ENCODE results near the gene TMEM178A.

DNA sequence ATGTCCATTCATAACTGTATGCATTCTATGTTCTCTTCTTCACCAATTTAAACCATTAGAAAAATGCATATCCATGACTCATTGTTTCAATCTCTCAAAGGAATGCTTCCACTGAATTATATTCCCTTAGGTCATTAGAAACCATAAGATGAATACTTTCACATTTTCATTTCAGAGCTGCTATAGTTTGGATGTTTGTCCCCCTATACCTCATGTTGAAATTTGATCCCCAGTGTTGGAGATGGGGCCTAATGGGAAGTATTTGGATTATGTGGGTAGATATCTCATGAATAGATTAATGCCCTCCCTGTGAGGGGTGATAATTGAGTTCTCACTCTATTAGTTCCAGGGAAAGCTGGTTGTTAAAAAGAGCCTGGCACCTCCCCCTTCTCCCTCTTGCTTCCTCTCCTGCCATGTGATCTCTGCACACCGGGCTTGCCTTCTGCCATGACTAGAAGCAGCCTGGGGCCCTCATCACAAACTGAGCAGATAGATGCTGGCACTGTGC lies 77.6 kb downstream of the TMEM178A start:
- TF ChIP-seq EZH2phosphoT487 (IDR thresholded peaks at IDR 0.05; ENCODE audit: borderline replicate concordance, low read depth, low read length) (no peak), CTCF (conservative IDR thresholded peaks at IDR 0.05; ENCODE audit: low read length) (no peak)
